Right atrium auricular region (tissue), 2 donors: ENCODE measurements around the gene CUX1. TPM values are rescaled to one million over a fixed set of nuclear protein-coding genes. Genes with fewer than 3 reads are reported as not detected.

Source experiments
- DNase-seq: peaks from one replicate; pipeline ENCODE4 v3.0.0-alpha.2; 2019; ENCODE audit warnings: low spot score
- H3K27ac ChIP-seq, 2 donors: fragments of 200-600 bp; sonication (generic); 1 replicate in 1 of 2; 2 replicates in 1 of 2; pipeline ENCODE4 v1.5.1; 2016 to 2019
- H3K27me3 ChIP-seq, 2 donors: fragments of 200-600 bp; sonication (generic); one replicate each; pipeline versions ENCODE4 v1.5.1 to v1.6.0; 2017 to 2019
- H3K36me3 ChIP-seq: fragments of 200-600 bp; sonication (generic); one replicate; pipeline ENCODE4 v1.5.1; 2016
- H3K4me1 ChIP-seq, 2 donors: fragments of 200-600 bp; sonication (generic); one replicate each; pipeline versions ENCODE4 v1.5.1 to v1.6.0; 2017 to 2019
- H3K4me3 ChIP-seq, 2 donors: fragments of 200-600 bp; sonication (generic); 1 replicate in 1 of 2; 2 replicates in 1 of 2; pipeline ENCODE4 v1.5.1; 2017 to 2019; ENCODE audit warnings: mild to moderate bottlenecking in 1 of 2, moderate library complexity in 1 of 2
- H3K9me3 ChIP-seq, 2 donors: fragments of 200-600 bp; sonication (generic); one replicate each; pipeline ENCODE4 v1.5.1; 2019
- total RNA-seq, 2 donors: library from RNA; depleted of rRNA; stranded (reverse); fragments of >200 nt; gene quantifications; one replicate each; pipeline ENCODE4 v1.1.0, GENCODE V29; 2016
- TF ChIP-seq, protein P1 (sequence below), 2 donors: fragments of 200-600 bp; sonication (generic); IDR thresholded peaks; one replicate each; pipeline ENCODE4 v1.5.1; 2019; ENCODE audit warnings: antibody characterized with exemption in 2 of 2

Gene CUX1
- total RNA-seq, 2 donors from 2014 or later = 71.1 to 94.4 TPM

DNA sequence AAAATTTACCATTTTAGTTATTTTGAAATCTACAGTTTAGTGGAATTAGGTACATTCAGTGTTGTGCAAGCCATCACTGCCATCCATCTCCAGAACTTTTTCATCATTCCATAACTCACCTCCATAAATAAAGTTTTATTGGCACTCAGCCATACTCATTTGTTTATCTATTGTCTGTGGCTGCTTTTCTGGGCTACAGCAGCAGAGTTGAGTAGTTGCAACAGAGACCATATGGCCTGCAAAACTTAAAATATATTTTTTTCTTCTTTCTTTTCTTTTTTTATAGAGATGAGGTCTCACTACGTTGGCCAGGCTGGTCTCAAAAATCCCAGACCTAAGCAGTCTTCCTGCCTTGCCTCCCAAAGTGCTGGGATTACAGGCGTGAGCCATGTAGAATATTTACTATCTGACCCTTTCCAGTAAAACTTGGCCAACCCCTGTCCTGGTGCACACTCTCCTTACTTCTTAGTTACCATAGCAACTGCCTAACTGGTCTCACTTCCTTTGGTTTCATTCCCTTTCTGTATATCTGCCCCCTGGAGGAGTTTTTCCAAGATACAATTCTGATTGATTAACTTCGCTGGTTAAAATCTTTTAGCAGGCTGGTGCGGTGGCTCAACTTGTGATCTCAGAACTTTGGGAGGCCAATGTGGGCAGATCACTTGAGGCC lies 133.2 kb downstream of the CUX1 start:
- peak overlapping the region in 1 of 2 donors; percentile 88 for H3K27ac ChIP-seq
- no peaks in the 10 kb centered on the region for H3K9me3 ChIP-seq
- no peaks in the 10 kb centered on the region for H3K36me3 ChIP-seq
- TF ChIP-seq, protein P1, sequence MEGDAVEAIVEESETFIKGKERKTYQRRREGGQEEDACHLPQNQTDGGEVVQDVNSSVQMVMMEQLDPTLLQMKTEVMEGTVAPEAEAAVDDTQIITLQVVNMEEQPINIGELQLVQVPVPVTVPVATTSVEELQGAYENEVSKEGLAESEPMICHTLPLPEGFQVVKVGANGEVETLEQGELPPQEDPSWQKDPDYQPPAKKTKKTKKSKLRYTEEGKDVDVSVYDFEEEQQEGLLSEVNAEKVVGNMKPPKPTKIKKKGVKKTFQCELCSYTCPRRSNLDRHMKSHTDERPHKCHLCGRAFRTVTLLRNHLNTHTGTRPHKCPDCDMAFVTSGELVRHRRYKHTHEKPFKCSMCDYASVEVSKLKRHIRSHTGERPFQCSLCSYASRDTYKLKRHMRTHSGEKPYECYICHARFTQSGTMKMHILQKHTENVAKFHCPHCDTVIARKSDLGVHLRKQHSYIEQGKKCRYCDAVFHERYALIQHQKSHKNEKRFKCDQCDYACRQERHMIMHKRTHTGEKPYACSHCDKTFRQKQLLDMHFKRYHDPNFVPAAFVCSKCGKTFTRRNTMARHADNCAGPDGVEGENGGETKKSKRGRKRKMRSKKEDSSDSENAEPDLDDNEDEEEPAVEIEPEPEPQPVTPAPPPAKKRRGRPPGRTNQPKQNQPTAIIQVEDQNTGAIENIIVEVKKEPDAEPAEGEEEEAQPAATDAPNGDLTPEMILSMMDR (IDR thresholded peaks at IDR 0.05) = no peak
- no peak for DNase-seq
- peaks cover 0 to 71% of the 10 kb centered on the region in 2 donors for H3K4me1 ChIP-seq
- no peaks in the 10 kb centered on the region for H3K27me3 ChIP-seq
- no peak overlapping the region for H3K4me3 ChIP-seq

DNA sequence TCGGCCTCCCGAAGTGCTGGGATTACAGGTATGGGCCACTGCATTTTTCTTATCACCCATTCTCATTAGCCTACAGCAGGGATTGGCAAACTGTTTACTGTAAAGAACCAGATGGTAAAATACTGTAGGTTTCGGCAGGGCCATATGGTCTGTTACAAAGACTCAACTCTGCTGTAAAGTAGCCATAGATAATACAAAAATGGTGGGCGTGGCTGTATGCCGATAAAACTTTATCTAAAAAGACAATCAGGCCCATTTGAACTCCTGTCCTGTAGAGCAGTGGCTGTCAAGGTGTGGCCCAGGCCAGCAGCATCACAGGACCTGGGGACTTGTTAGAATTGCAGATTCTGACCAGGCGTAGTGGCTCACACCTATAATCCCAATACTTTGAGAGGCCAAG lies 134.3 kb downstream of the CUX1 start:
- no peak for DNase-seq
- H3K4me1 ChIP-seq = peaks cover 0 to 67% of the 10 kb centered on the region in 2 donors

DNA sequence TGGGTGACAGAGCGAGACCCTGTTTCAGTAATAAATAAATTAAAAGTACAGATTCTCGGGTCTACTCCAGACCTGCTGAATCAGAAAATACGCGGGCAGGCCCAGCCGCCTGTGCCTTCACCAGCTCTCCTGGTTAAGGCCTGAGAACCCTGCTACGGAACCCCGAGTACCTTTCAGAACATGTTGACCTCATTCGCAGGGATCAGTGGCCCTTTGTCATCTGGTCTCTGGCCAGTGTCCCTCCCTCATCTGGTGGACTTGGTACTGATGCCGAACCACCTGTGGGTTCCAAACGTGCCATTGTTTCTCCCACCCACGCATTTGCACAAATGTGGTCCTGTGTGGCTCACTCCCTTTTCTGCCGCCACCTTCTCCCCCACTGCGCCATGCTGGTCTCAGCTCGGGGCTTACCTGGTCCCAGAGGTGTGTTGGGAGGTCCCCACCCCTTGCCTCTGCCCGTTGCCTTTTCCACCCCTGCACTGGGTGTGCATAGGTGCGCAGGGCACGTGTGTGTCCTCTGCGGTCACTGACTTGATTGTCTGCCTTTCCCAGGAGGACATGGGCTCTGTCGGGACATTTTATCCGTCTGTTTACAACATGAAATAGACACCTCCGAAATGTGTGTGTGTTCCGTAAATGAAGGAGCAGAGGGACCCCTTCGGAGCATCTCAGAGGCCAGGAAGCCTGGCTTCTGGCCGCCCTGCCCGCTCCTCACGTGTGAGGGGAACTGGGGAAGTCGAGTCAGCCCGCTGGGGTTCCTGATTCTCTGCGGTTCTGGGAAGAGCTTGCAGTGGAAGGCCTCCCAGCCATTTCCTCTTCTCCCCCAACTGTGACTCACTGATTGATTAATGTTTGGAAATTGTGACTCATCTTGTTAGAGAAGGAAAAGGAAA lies 135.2 kb downstream of the CUX1 start:
- DNase-seq = no peak
- Histone ChIP-seq H3K27me3 (no peaks in the 10 kb centered on the region), H3K4me3 (no peak overlapping the region), H3K4me1 (peaks cover 0 to 59% of the 10 kb centered on the region in 2 donors), H3K9me3 (no peaks in the 10 kb centered on the region), H3K36me3 (no peaks in the 10 kb centered on the region), H3K27ac (peak overlapping the region; percentile 75 to 95)
- TF ChIP-seq, protein P1 (IDR thresholded peaks at IDR 0.05) = no peak

More for the DNA sequence above, 134.3 kb downstream of the CUX1 start:
- no peaks in the 10 kb centered on the region for H3K27me3 ChIP-seq
- H3K27ac ChIP-seq = peak overlapping the region; percentile 75 to 95
- no peaks in the 10 kb centered on the region for H3K36me3 ChIP-seq
- H3K4me3 ChIP-seq = no peak overlapping the region
- TF ChIP-seq, protein P1 (IDR thresholded peaks at IDR 0.05) = no peak
- no peaks in the 10 kb centered on the region for H3K9me3 ChIP-seq

DNA sequence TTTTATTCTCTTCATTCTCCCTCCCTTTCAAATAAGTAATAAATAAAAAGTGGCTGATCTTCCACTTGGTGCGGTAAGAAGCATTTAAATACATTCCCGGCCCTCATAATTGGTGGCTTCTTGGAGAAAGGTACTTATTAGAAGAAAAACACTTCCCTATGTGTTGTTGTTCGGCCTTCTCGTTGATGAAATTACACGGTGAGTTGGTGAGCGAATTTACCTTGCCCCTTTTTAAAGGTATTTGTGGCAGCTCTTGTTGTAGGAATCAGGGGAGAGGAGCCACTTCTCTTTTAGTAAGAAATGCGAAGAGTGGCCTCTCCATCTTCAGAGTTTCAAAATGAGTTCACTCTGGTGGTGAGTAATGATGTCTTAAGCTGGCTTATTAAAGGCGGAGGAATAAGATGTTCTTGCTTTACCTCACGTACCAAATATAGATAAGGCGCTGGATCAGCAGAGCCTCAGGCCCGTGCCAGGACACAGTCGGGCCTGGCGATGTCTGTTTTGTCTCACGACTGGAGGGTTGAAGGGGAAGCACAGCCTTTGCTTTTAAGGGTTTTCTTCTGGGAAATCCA lies 135.9 kb downstream of the CUX1 start:
- H3K4me1 ChIP-seq = peaks cover 0 to 52% of the 10 kb centered on the region in 2 donors
- H3K9me3 ChIP-seq = no peaks in the 10 kb centered on the region
- H3K4me3 ChIP-seq = no peak overlapping the region
- H3K27me3 ChIP-seq = no peaks in the 10 kb centered on the region
- DNase-seq = no peak
- peak overlapping the region; percentile 75 to 95 for H3K27ac ChIP-seq
- TF ChIP-seq, protein P1 (IDR thresholded peaks at IDR 0.05) = no peak
- no peaks in the 10 kb centered on the region for H3K36me3 ChIP-seq

DNA sequence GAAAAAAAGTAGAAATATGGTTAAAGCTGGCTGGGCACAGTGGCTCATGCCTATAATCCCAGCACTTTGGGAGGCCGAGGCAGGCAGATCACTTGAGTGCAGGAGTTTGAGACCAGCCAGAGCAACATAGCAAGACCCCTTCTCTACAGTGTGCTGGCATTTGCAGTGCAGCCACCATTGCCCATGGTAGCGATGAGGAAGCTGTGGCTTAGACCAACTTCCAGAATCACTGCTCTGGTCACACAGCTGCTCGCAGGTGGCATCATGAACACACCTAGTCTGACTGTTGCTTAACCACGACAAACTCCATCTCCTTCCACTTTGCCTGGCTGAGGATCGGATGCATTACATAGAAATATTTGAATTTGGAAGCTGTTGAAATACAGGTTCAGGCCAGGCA lies 137.1 kb downstream of the CUX1 start:
- Histone ChIP-seq H3K36me3 (no peaks in the 10 kb centered on the region), H3K4me1 (peaks cover 0 to 45% of the 10 kb centered on the region in 2 donors)
- DNase-seq = no peak

More for the DNA sequence above, 137.1 kb downstream of the CUX1 start:
- Histone ChIP-seq H3K27me3 (no peaks in the 10 kb centered on the region), H3K4me3 (no peak overlapping the region), H3K9me3 (no peaks in the 10 kb centered on the region), H3K27ac (peak overlapping the region; percentile 75 to 95)
- TF ChIP-seq, protein P1 (IDR thresholded peaks at IDR 0.05) = no peak
